ENCODE measurements around the gene OCRL. TPM values are rescaled to one million over a fixed set of nuclear protein-coding genes. Genes with fewer than 3 reads are reported as not detected.

OCRL gene
- total RNA-seq (ENCODE audit: low replicate concordance), result 22.0 and 25.3 TPM in 2 replicates

DNA sequence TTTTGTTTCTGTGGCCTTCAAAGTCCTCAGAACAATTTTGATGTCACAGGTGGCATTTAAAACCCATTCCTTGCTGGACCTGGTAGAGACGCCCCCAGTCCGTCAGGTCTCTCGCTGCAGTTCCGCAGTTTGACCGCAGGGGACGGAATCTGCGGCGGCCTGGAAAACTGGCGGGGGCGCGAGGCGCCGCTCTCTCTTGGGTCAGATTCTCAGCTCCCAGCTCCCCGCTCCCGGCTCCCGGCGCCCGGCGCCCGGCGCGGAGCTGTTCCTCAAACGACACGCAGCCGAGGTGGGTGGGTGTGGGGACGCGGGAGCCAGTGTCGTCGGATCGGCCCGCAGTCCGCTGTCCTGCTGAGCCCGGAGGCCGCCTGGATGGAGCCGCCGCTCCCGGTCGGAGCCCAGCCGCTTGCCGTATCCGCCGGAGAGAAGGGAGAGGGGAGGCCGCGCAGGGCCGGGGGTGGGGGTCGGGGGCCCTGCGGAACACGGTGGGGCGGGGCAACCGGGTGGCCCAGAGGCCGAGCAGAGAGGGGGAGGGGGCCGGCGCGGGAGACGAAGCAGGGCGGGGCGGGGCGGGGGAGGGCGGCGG lies at the start of gene OCRL:
Gene OCRL (plus strand): TSS at position 192 of the 586 bp plus-strand sequence. CDS start 181 bp downstream, at position 373.
- H3K79me2 ChIP-seq (ENCODE audit: low read depth), result peaks cover 23% of the 10 kb centered on the region
- Mint-ChIP-seq H3K9me3 (no peaks in the 10 kb centered on the region), H3K4me3 (peak within 1 kb of the TSS; percentile 86), H3K27ac (no peak within 1 kb of the TSS), H3K4me1 (peaks cover 11% of the 10 kb centered on the region), H3K27me3 (ENCODE audit: insufficient read depth, low read depth) (peaks cover 2% of the 10 kb centered on the region), H3K36me3 (peaks cover 1% of the 10 kb centered on the region)
- H3K9ac ChIP-seq, result peak within 1 kb of the TSS; percentile 84
- H3K27ac ChIP-seq, result peak within 1 kb of the TSS; percentile 88
- H3K27me3 ChIP-seq, result no peaks in the 10 kb centered on the region
- TF ChIP-seq, protein P1, sequence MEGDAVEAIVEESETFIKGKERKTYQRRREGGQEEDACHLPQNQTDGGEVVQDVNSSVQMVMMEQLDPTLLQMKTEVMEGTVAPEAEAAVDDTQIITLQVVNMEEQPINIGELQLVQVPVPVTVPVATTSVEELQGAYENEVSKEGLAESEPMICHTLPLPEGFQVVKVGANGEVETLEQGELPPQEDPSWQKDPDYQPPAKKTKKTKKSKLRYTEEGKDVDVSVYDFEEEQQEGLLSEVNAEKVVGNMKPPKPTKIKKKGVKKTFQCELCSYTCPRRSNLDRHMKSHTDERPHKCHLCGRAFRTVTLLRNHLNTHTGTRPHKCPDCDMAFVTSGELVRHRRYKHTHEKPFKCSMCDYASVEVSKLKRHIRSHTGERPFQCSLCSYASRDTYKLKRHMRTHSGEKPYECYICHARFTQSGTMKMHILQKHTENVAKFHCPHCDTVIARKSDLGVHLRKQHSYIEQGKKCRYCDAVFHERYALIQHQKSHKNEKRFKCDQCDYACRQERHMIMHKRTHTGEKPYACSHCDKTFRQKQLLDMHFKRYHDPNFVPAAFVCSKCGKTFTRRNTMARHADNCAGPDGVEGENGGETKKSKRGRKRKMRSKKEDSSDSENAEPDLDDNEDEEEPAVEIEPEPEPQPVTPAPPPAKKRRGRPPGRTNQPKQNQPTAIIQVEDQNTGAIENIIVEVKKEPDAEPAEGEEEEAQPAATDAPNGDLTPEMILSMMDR (IDR thresholded peaks at IDR 0.05), result peak; percentile 63
- TF ChIP-seq EZH2phosphoT487 (IDR thresholded peaks at IDR 0.05), result no peak
- H3F3A ChIP-seq (ENCODE audit: low read depth), result no peaks in the 10 kb centered on the region
- H2AFZ ChIP-seq (replicated peaks), result no peak within 1 kb of the TSS
- no peaks in the 10 kb centered on the region for H3K36me3 ChIP-seq
- no peaks in the 10 kb centered on the region for H3K4me1 ChIP-seq
- H3K4me2 ChIP-seq, result peak within 1 kb of the TSS; percentile 86
- peak within 1 kb of the TSS; percentile 80 for H3K4me3 ChIP-seq
- peak; percentile 84 for DNase-seq (ENCODE audit: low spot score)
- H3K9me3 ChIP-seq (ENCODE audit: low read depth), result no peaks in the 10 kb centered on the region
- no peaks in the 10 kb centered on the region for H4K20me1 ChIP-seq (ENCODE audit: low read depth)

GRCh38 chrX:129490330-129490729 lies 49.7 kb upstream of the OCRL start:
- H3K27me3 Mint-ChIP-seq (ENCODE audit: insufficient read depth, low read depth), result no peaks in the 10 kb centered on the region
- no peak for DNase-seq (ENCODE audit: low spot score)
- H3K4me3 Mint-ChIP-seq, result no peak overlapping the region
- Histone ChIP-seq H3K79me2 (ENCODE audit: low read depth) (no peaks in the 10 kb centered on the region), H3K9ac (no peak overlapping the region), H3K4me1 (no peaks in the 10 kb centered on the region), H2AFZ (replicated peaks) (no peak overlapping the region), H3K4me3 (no peak overlapping the region), H4K20me1 (ENCODE audit: low read depth) (no peaks in the 10 kb centered on the region), H3K9me3 (ENCODE audit: low read depth) (no peaks in the 10 kb centered on the region), H3K4me2 (no peak overlapping the region), H3F3A (ENCODE audit: low read depth) (no peaks in the 10 kb centered on the region), H3K27me3 (no peaks in the 10 kb centered on the region), H3K36me3 (peaks cover 26% of the 10 kb centered on the region), H3K27ac (no peak overlapping the region)
- no peaks in the 10 kb centered on the region for H3K9me3 Mint-ChIP-seq
- no peak overlapping the region for H3K27ac Mint-ChIP-seq
- TF ChIP-seq, protein P1 (IDR thresholded peaks at IDR 0.05), result no peak
- no peak for TF ChIP-seq EZH2 (IDR thresholded peaks at IDR 0.05)
- peaks cover 2% of the 10 kb centered on the region for H3K4me1 Mint-ChIP-seq
- peaks cover 32% of the 10 kb centered on the region for H3K36me3 Mint-ChIP-seq

DNA sequence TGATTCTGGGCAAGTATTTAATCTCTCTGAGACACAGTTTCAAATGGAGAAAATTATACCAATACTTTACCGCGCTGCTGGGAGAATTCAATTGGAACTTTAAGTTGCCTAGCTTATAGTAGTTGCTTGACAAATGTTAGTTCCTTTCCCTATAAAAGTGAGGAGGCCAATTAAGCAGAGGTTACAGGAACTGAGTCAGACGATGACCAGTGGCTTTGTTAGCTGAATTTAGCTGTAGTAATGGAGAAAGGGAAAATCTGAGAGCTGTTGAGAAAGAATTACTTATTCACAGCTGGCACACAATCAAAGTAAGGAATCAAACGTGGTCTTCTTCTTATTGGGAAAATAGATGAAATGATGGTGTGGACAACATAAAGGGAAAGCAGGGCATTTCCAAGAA lies 46.4 kb upstream of the OCRL start:
- Mint-ChIP-seq H3K36me3 (peaks cover 33% of the 10 kb centered on the region), H3K27me3 (ENCODE audit: insufficient read depth, low read depth) (no peaks in the 10 kb centered on the region), H3K4me3 (no peak overlapping the region), H3K4me1 (no peaks in the 10 kb centered on the region), H3K27ac (no peak overlapping the region), H3K9me3 (no peaks in the 10 kb centered on the region)
- Histone ChIP-seq H3K79me2 (ENCODE audit: low read depth) (no peaks in the 10 kb centered on the region), H3K4me2 (no peak overlapping the region), H3K4me1 (no peaks in the 10 kb centered on the region), H3K9me3 (ENCODE audit: low read depth) (no peaks in the 10 kb centered on the region), H3K27ac (no peak overlapping the region), H3K4me3 (no peak overlapping the region), H3K36me3 (peaks cover 17% of the 10 kb centered on the region), H3K27me3 (no peaks in the 10 kb centered on the region), H3F3A (ENCODE audit: low read depth) (no peaks in the 10 kb centered on the region), H2AFZ (replicated peaks) (no peak overlapping the region), H4K20me1 (ENCODE audit: low read depth) (no peaks in the 10 kb centered on the region), H3K9ac (no peak overlapping the region)
- no peak for DNase-seq (ENCODE audit: low spot score)
- TF ChIP-seq EZH2phosphoT487 (IDR thresholded peaks at IDR 0.05) (no peak), EZH2 (IDR thresholded peaks at IDR 0.05) (no peak)
- TF ChIP-seq, protein P1 (IDR thresholded peaks at IDR 0.05), result no peak
